ENCODE data around the gene SH3TC1.

SH3TC1 gene

GRCh38 chr4:8198906-8199593, at the start of gene SH3TC1:
TSS of gene SH3TC1 (plus strand) at chr4:8199290. CDS start at chr4:8205195, 5,905 bp downstream.
- H3K27me3 ChIP-seq (ENCODE audit: control insufficient read depth in 5 of 5, insufficient read depth in 4 of 5, low read length in 5 of 5) = no peaks in the 10 kb centered on the region
- peak within 1 kb of the TSS; percentile 54 for H3K27ac ChIP-seq (ENCODE audit: low read depth, low read length)
- peaks cover 0 to 6% (median 0%) of the 10 kb centered on the region in 5 donors for H3K36me3 ChIP-seq (ENCODE audit: control insufficient read depth in 5 of 5, insufficient read depth in 5 of 5, low read length in 5 of 5)
- peak within 1 kb of the TSS; percentile 49 to 80 (median 67) for H3K4me3 ChIP-seq (ENCODE audit: low read depth in 1 of 5, low read length in 5 of 5)
- peak within 1 kb of the TSS in 4 of 5 donors; percentile 40 to 81 (median 78) for H3K9ac ChIP-seq (ENCODE audit: low read length in 5 of 5)
- H3K9me3 ChIP-seq (ENCODE audit: control insufficient read depth in 5 of 5, low read length in 5 of 5) = no peaks in the 10 kb centered on the region
- peaks cover 17 to 87% (median 69%) of the 10 kb centered on the region in 5 donors for H3K4me1 ChIP-seq (ENCODE audit: control insufficient read depth in 5 of 5, insufficient read depth in 5 of 5, low read length in 5 of 5)

- Histone ChIP-seq H3K27me3 (ENCODE audit: control insufficient read depth in 5 of 5, insufficient read depth in 4 of 5, low read length in 5 of 5) (peaks cover 0 to 19% (median 2%) of the 10 kb centered on the region in 5 donors), H3K27ac (ENCODE audit: low read depth, low read length) (no peak overlapping the region), H3K9ac (ENCODE audit: low read length in 5 of 5) (no peak overlapping the region)
Measured at GRCh38 chr4:8149664-8150063, 49.4 kb upstream of the SH3TC1 start.

GRCh38 chr4:8150152-8151090, 48.7 kb upstream of the SH3TC1 start:
- Histone ChIP-seq H3K9ac (ENCODE audit: low read length in 5 of 5) (no peak overlapping the region), H3K4me3 (ENCODE audit: low read depth in 1 of 5, low read length in 5 of 5) (no peak overlapping the region), H3K4me1 (ENCODE audit: control insufficient read depth in 5 of 5, insufficient read depth in 5 of 5, low read length in 5 of 5) (no peaks in the 10 kb centered on the region), H3K27me3 (ENCODE audit: control insufficient read depth in 5 of 5, insufficient read depth in 4 of 5, low read length in 5 of 5) (peaks cover 0 to 16% (median 0%) of the 10 kb centered on the region in 5 donors), H3K9me3 (ENCODE audit: control insufficient read depth in 5 of 5, low read length in 5 of 5) (no peaks in the 10 kb centered on the region), H3K27ac (ENCODE audit: low read depth, low read length) (no peak overlapping the region), H3K36me3 (ENCODE audit: control insufficient read depth in 5 of 5, insufficient read depth in 5 of 5, low read length in 5 of 5) (no peaks in the 10 kb centered on the region)

More at GRCh38 chr4:8149664-8150063, 49.4 kb upstream of the SH3TC1 start:
- Histone ChIP-seq H3K4me1 (ENCODE audit: control insufficient read depth in 5 of 5, insufficient read depth in 5 of 5, low read length in 5 of 5) (no peaks in the 10 kb centered on the region), H3K36me3 (ENCODE audit: control insufficient read depth in 5 of 5, insufficient read depth in 5 of 5, low read length in 5 of 5) (no peaks in the 10 kb centered on the region), H3K4me3 (ENCODE audit: low read depth in 1 of 5, low read length in 5 of 5) (no peak overlapping the region), H3K9me3 (ENCODE audit: control insufficient read depth in 5 of 5, low read length in 5 of 5) (no peaks in the 10 kb centered on the region)

- H3K9ac ChIP-seq (ENCODE audit: low read length in 5 of 5) = no peak overlapping the region
- no peaks in the 10 kb centered on the region for H3K36me3 ChIP-seq (ENCODE audit: control insufficient read depth in 5 of 5, insufficient read depth in 5 of 5, low read length in 5 of 5)
- H3K4me1 ChIP-seq (ENCODE audit: control insufficient read depth in 5 of 5, insufficient read depth in 5 of 5, low read length in 5 of 5) = no peaks in the 10 kb centered on the region
- no peaks in the 10 kb centered on the region for H3K9me3 ChIP-seq (ENCODE audit: control insufficient read depth in 5 of 5, low read length in 5 of 5)
- no peak overlapping the region for H3K27ac ChIP-seq (ENCODE audit: low read depth, low read length)
- peaks cover 0 to 16% (median 0%) of the 10 kb centered on the region in 5 donors for H3K27me3 ChIP-seq (ENCODE audit: control insufficient read depth in 5 of 5, insufficient read depth in 4 of 5, low read length in 5 of 5)
- no peak overlapping the region for H3K4me3 ChIP-seq (ENCODE audit: low read depth in 1 of 5, low read length in 5 of 5)
Measured at GRCh38 chr4:8151165-8151650, 47.9 kb upstream of the SH3TC1 start.

- Histone ChIP-seq H3K9me3 (ENCODE audit: control insufficient read depth in 5 of 5, low read length in 5 of 5) (no peaks in the 10 kb centered on the region), H3K36me3 (ENCODE audit: control insufficient read depth in 5 of 5, insufficient read depth in 5 of 5, low read length in 5 of 5) (no peaks in the 10 kb centered on the region), H3K9ac (ENCODE audit: low read length in 5 of 5) (no peak overlapping the region), H3K27ac (ENCODE audit: low read depth, low read length) (no peak overlapping the region), H3K4me3 (ENCODE audit: low read depth in 1 of 5, low read length in 5 of 5) (no peak overlapping the region), H3K4me1 (ENCODE audit: control insufficient read depth in 5 of 5, insufficient read depth in 5 of 5, low read length in 5 of 5) (peaks cover 0 to 2% (median under 1%) of the 10 kb centered on the region in 5 donors), H3K27me3 (ENCODE audit: control insufficient read depth in 5 of 5, insufficient read depth in 4 of 5, low read length in 5 of 5) (peaks cover 0 to 14% (median 0%) of the 10 kb centered on the region in 5 donors)
Measured at GRCh38 chr4:8152090-8152864, 46.8 kb upstream of the SH3TC1 start.

GRCh38 chr4:8152865-8153257, 46.2 kb upstream of the SH3TC1 start:
- peaks cover 0 to 10% (median 0%) of the 10 kb centered on the region in 5 donors for H3K27me3 ChIP-seq (ENCODE audit: control insufficient read depth in 5 of 5, insufficient read depth in 4 of 5, low read length in 5 of 5)
- H3K36me3 ChIP-seq (ENCODE audit: control insufficient read depth in 5 of 5, insufficient read depth in 5 of 5, low read length in 5 of 5) = no peaks in the 10 kb centered on the region
- H3K9me3 ChIP-seq (ENCODE audit: control insufficient read depth in 5 of 5, low read length in 5 of 5) = no peaks in the 10 kb centered on the region
- no peak overlapping the region for H3K27ac ChIP-seq (ENCODE audit: low read depth, low read length)
- peaks cover 0 to 8% (median 6%) of the 10 kb centered on the region in 5 donors for H3K4me1 ChIP-seq (ENCODE audit: control insufficient read depth in 5 of 5, insufficient read depth in 5 of 5, low read length in 5 of 5)
- no peak overlapping the region for H3K4me3 ChIP-seq (ENCODE audit: low read depth in 1 of 5, low read length in 5 of 5)
- H3K9ac ChIP-seq (ENCODE audit: low read length in 5 of 5) = no peak overlapping the region

- H3K27ac ChIP-seq (ENCODE audit: low read depth, low read length) = no peak overlapping the region
- no peaks in the 10 kb centered on the region for H3K9me3 ChIP-seq (ENCODE audit: control insufficient read depth in 5 of 5, low read length in 5 of 5)
- H3K4me1 ChIP-seq (ENCODE audit: control insufficient read depth in 5 of 5, insufficient read depth in 5 of 5, low read length in 5 of 5) = peaks cover 0 to 14% (median 12%) of the 10 kb centered on the region in 5 donors
- no peaks in the 10 kb centered on the region for H3K36me3 ChIP-seq (ENCODE audit: control insufficient read depth in 5 of 5, insufficient read depth in 5 of 5, low read length in 5 of 5)
- peaks cover 0 to 7% (median 0%) of the 10 kb centered on the region in 5 donors for H3K27me3 ChIP-seq (ENCODE audit: control insufficient read depth in 5 of 5, insufficient read depth in 4 of 5, low read length in 5 of 5)
- no peak overlapping the region for H3K9ac ChIP-seq (ENCODE audit: low read length in 5 of 5)
- no peak overlapping the region for H3K4me3 ChIP-seq (ENCODE audit: low read depth in 1 of 5, low read length in 5 of 5)
Measured at GRCh38 chr4:8153441-8153840, 45.6 kb upstream of the SH3TC1 start.

GRCh38 chr4:8155048-8155447, 44.0 kb upstream of the SH3TC1 start:
- H3K27ac ChIP-seq (ENCODE audit: low read depth, low read length) = no peak overlapping the region
- peaks cover 0 to 7% (median 0%) of the 10 kb centered on the region in 5 donors for H3K27me3 ChIP-seq (ENCODE audit: control insufficient read depth in 5 of 5, insufficient read depth in 4 of 5, low read length in 5 of 5)
- no peaks in the 10 kb centered on the region for H3K9me3 ChIP-seq (ENCODE audit: control insufficient read depth in 5 of 5, low read length in 5 of 5)
- H3K4me3 ChIP-seq (ENCODE audit: low read depth in 1 of 5, low read length in 5 of 5) = no peak overlapping the region
- H3K36me3 ChIP-seq (ENCODE audit: control insufficient read depth in 5 of 5, insufficient read depth in 5 of 5, low read length in 5 of 5) = no peaks in the 10 kb centered on the region
- peaks cover 0 to 27% (median 25%) of the 10 kb centered on the region in 5 donors for H3K4me1 ChIP-seq (ENCODE audit: control insufficient read depth in 5 of 5, insufficient read depth in 5 of 5, low read length in 5 of 5)
- H3K9ac ChIP-seq (ENCODE audit: low read length in 5 of 5) = no peak overlapping the region

GRCh38 chr4:8155660-8156421, 43.2 kb upstream of the SH3TC1 start:
- H3K4me3 ChIP-seq (ENCODE audit: low read depth in 1 of 5, low read length in 5 of 5) = no peak overlapping the region
- H3K36me3 ChIP-seq (ENCODE audit: control insufficient read depth in 5 of 5, insufficient read depth in 5 of 5, low read length in 5 of 5) = no peaks in the 10 kb centered on the region
- H3K9ac ChIP-seq (ENCODE audit: low read length in 5 of 5) = no peak overlapping the region
- peaks cover 0 to 4% (median 0%) of the 10 kb centered on the region in 5 donors for H3K27me3 ChIP-seq (ENCODE audit: control insufficient read depth in 5 of 5, insufficient read depth in 4 of 5, low read length in 5 of 5)
- H3K9me3 ChIP-seq (ENCODE audit: control insufficient read depth in 5 of 5, low read length in 5 of 5) = no peaks in the 10 kb centered on the region
- H3K27ac ChIP-seq (ENCODE audit: low read depth, low read length) = no peak overlapping the region
- peaks cover 0 to 31% (median 25%) of the 10 kb centered on the region in 5 donors for H3K4me1 ChIP-seq (ENCODE audit: control insufficient read depth in 5 of 5, insufficient read depth in 5 of 5, low read length in 5 of 5)

Measured in subcutaneous abdominal adipose tissue (tissue), 5 donors.